ENCODE measurements around the gene MAP3K8.

Gene MAP3K8

GRCh38 chr10:30434273-30435072 lies 489 bp downstream of the MAP3K8 start:
- no peak for TF ChIP-seq CTCF (IDR thresholded peaks at IDR 0.05)

GRCh38 chr10:30435073-30435422 lies 1.1 kb downstream of the MAP3K8 start:
- no peak for TF ChIP-seq CTCF (IDR thresholded peaks at IDR 0.05)

GRCh38 chr10:30436191-30436611 lies 2.2 kb downstream of the MAP3K8 start:
- TF ChIP-seq CTCF (IDR thresholded peaks at IDR 0.05), result no peak

GRCh38 chr10:30436671-30437030 lies 2.7 kb downstream of the MAP3K8 start:
- no peak for TF ChIP-seq CTCF (IDR thresholded peaks at IDR 0.05)

- no peak for TF ChIP-seq CTCF (IDR thresholded peaks at IDR 0.05)
Measured at GRCh38 chr10:30437031-30437841, 3.3 kb downstream of the MAP3K8 start.

- no peak for TF ChIP-seq CTCF (IDR thresholded peaks at IDR 0.05)
Measured at GRCh38 chr10:30438021-30438850, 4.3 kb downstream of the MAP3K8 start.

- TF ChIP-seq CTCF (IDR thresholded peaks at IDR 0.05), result no peak
Measured at GRCh38 chr10:30439931-30440330, 5.9 kb downstream of the MAP3K8 start.
